ENCODE data around the gene CAMK1D. TPM values are rescaled to one million over a fixed set of nuclear protein-coding genes. Genes with fewer than 3 reads are reported as not detected.
"Not testable (repeated sequence)": the region's sequence is repeated elsewhere in the genome, so short reads cannot be mapped to it uniquely, and the experiment has no call there.

The CAMK1D gene
- total RNA-seq, 2 donors from 2014 or later = 42.5 to 50.7 TPM

GRCh38 chr10:12473491-12473890 lies 124.1 kb downstream of the CAMK1D start:
- DNase-seq (no peak), ATAC-seq (no peak)
- intact Hi-C loops (cut with DNase I, micrococcal nuclease) = no loop called here

GRCh38 chr10:12474727-12475412 lies 125.5 kb downstream of the CAMK1D start:
- intact Hi-C loops (cut with DNase I, micrococcal nuclease) = no loop called here
- ATAC-seq (no peak), DNase-seq (no peak)

GRCh38 chr10:12476656-12477055 lies 127.3 kb downstream of the CAMK1D start:
- DNase-seq = no peak
- no peak for ATAC-seq
- intact Hi-C loops (cut with DNase I, micrococcal nuclease) = no loop called here

GRCh38 chr10:12479437-12479844 lies 130.1 kb downstream of the CAMK1D start:
- peak; percentile 66 for ATAC-seq
- intact Hi-C loops (cut with DNase I, micrococcal nuclease) = no loop called here
- DNase-seq = no peak

- intact Hi-C loops (cut with DNase I, micrococcal nuclease) = no loop called here
- ATAC-seq (no peak), DNase-seq (no peak)
Observed at GRCh38 chr10:12479924-12480323, 130.6 kb downstream of the CAMK1D start.

- DNase-seq = no peak
- intact Hi-C loops (cut with DNase I, micrococcal nuclease) = no loop called here
- no peak for ATAC-seq
Observed at GRCh38 chr10:12480440-12480839, 131.1 kb downstream of the CAMK1D start.

GRCh38 chr10:12481924-12482323 lies 132.6 kb downstream of the CAMK1D start:
- ATAC-seq = no peak
- intact Hi-C loops (cut with DNase I, micrococcal nuclease) = no loop called here

GRCh38 chr10:12482587-12482986 lies 133.2 kb downstream of the CAMK1D start:
- DNase-seq (no peak), ATAC-seq (no peak)
- intact Hi-C loops (cut with DNase I, micrococcal nuclease) = no loop called here

More at GRCh38 chr10:12481924-12482323, 132.6 kb downstream of the CAMK1D start:
- DNase-seq = no peak

GRCh38 chr10:12484002-12484918 lies 134.9 kb downstream of the CAMK1D start:
- ATAC-seq = peak; percentile 89
- DNase-seq = peak; percentile 57 to 79
- intact Hi-C loops (cut with DNase I, micrococcal nuclease) = no loop called here

- peak; percentile 44 for ATAC-seq
- DNase-seq = peak; percentile 44 to 49
- intact Hi-C loops (cut with DNase I, micrococcal nuclease) = no loop called here
Observed at GRCh38 chr10:12484941-12485805, 135.8 kb downstream of the CAMK1D start.

- intact Hi-C loops (cut with DNase I, micrococcal nuclease) = no loop called here
- DNase-seq (no peak), ATAC-seq (no peak)
Observed at GRCh38 chr10:12487366-12487765, 138.0 kb downstream of the CAMK1D start.

- DNase-seq (no peak), ATAC-seq (no peak)
- intact Hi-C loops (cut with DNase I, micrococcal nuclease) = no loop called here
Observed at GRCh38 chr10:12488626-12489025, 139.3 kb downstream of the CAMK1D start.

- intact Hi-C loops (cut with DNase I, micrococcal nuclease) = no loop called here
- DNase-seq = no peak
- peak; percentile 69 for ATAC-seq
Observed at GRCh38 chr10:12489357-12489756, 140.0 kb downstream of the CAMK1D start.

GRCh38 chr10:12489806-12490205 lies 140.5 kb downstream of the CAMK1D start:
- ATAC-seq (peak; percentile 70), DNase-seq (peak in 1 of 2 donors; percentile 28)
- intact Hi-C loops (cut with DNase I, micrococcal nuclease) = no loop called here

GRCh38 chr10:12490963-12491362 lies 141.6 kb downstream of the CAMK1D start:
- intact Hi-C loops (cut with DNase I, micrococcal nuclease) = no loop called here
- ATAC-seq (no peak), DNase-seq (no peak)

- ATAC-seq (no peak), DNase-seq (no peak)
- intact Hi-C loops (cut with DNase I, micrococcal nuclease) = no loop called here
Observed at GRCh38 chr10:12491491-12491890, 142.1 kb downstream of the CAMK1D start.

- no peak for DNase-seq
- intact Hi-C loops (cut with DNase I, micrococcal nuclease) = no loop called here
- ATAC-seq = no peak
Observed at GRCh38 chr10:12492016-12492415, 142.7 kb downstream of the CAMK1D start.

- intact Hi-C loops (cut with DNase I, micrococcal nuclease); DNase-seq; ATAC-seq: not testable (repeated sequence)
Observed at GRCh38 chr10:12497046-12497445, 147.7 kb downstream of the CAMK1D start.
